NOMO-1 treated with dmso at 0.1 percent for 144 hours (cell line): ENCODE results near the gene ARL14.

ENCODE experiments used
- DNase-seq: peaks from one replicate; lab custom pipeline; 2025; ENCODE audit not compliant: unreplicated experiment; lab: John Stamatoyannopoulos, UW

Gene ARL14

GRCh38 chr3:160676547-160677303, at the start of gene ARL14:
Gene ARL14 (plus strand): TSS chr3:160677160. CDS start chr3:160677347, 187 bp downstream.
- no peak for DNase-seq

GRCh38 chr3:160629491-160629890, 47.5 kb upstream of the ARL14 start:
- no peak for DNase-seq

- no peak for DNase-seq
These were observed 43.4 kb upstream of the ARL14 start for GRCh38 chr3:160633361-160634083.

- DNase-seq: no peak
These were observed 41.7 kb upstream of the ARL14 start for GRCh38 chr3:160635213-160635612.

GRCh38 chr3:160637086-160637485, 39.9 kb upstream of the ARL14 start:
- DNase-seq: no peak

- DNase-seq: no peak
These were observed 38.8 kb upstream of the ARL14 start for GRCh38 chr3:160638184-160638583.

GRCh38 chr3:160641665-160642309, 35.2 kb upstream of the ARL14 start:
- DNase-seq: no peak

- DNase-seq: no peak
These were observed 33.0 kb upstream of the ARL14 start for GRCh38 chr3:160643994-160644393.

- no peak for DNase-seq
These were observed 32.5 kb upstream of the ARL14 start for GRCh38 chr3:160644491-160644890.

- DNase-seq: no peak
These were observed 28.3 kb upstream of the ARL14 start for GRCh38 chr3:160648701-160649100.

- DNase-seq: no peak
These were observed 27.4 kb upstream of the ARL14 start for GRCh38 chr3:160649596-160649995.

- DNase-seq: no peak
These were observed 23.4 kb upstream of the ARL14 start for GRCh38 chr3:160653512-160653911.

- no peak for DNase-seq
These were observed 16.1 kb upstream of the ARL14 start for GRCh38 chr3:160660902-160661301.

- DNase-seq: no peak
These were observed 15.3 kb upstream of the ARL14 start for GRCh38 chr3:160661660-160662059.

- DNase-seq: no peak
These were observed 11.7 kb upstream of the ARL14 start for GRCh38 chr3:160665231-160665630.

- DNase-seq: no peak
These were observed 11.0 kb upstream of the ARL14 start for GRCh38 chr3:160665784-160666526.

GRCh38 chr3:160667452-160667851, 9.5 kb upstream of the ARL14 start:
- no peak for DNase-seq

GRCh38 chr3:160668454-160668853, 8.5 kb upstream of the ARL14 start:
- no peak for DNase-seq

- no peak for DNase-seq
These were observed 5.7 kb upstream of the ARL14 start for GRCh38 chr3:160671231-160671630.

GRCh38 chr3:160671995-160672394, 5.0 kb upstream of the ARL14 start:
- DNase-seq: no peak

GRCh38 chr3:160673188-160673587, 3.8 kb upstream of the ARL14 start:
- no peak for DNase-seq
